ENCODE measurements around the gene SBK2. TPM values are rescaled to one million over a fixed set of nuclear protein-coding genes. Genes with fewer than 3 reads are reported as not detected.
A peak's percentile ranks its signal among the peaks of the same experiment; 100 is the strongest.

SBK2 gene
- total and polyA plus RNA-seq, 4 donors = 0.31 TPM; not detected in 3

DNA sequence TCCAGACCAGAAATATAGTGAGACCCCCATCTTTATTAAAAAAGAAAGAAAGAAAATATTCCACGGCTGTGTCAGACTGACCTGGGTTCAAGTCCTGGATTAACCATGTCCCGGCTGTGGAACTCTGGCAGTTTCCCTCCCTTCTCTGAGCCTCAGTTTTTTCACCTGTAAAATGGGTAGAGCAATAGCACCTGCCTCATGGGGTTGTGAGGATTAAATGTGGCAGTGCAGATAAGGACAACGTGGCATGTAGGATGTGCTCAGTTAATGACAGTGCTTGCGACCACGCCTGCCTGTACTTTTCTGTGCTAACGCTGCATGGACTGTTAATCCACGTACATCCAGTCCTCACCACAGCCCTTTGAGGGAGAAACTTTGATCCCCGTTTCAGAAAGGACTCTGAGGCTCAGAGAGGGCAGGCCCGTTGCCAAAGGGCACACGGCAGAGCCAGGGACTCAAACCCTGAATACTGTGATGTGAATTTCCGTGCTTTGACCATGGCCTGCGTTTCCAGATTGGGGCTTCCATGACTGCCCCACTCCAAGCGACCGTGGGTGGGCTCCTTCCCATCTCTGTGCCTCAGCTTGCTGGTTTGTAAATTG lies 16.1 kb downstream of the SBK2 start:
- WGBS, 2 donors = 80 to 87% methylated on average over 14 of the region's 14 CpGs
- Histone ChIP-seq H3K4me1 (ENCODE audit: control insufficient read depth in 5 of 5, insufficient read depth in 5 of 5, low read length in 5 of 5) (peaks cover 0 to 6% (median 2%) of the 10 kb centered on the region in 5 donors), H3K9ac (ENCODE audit: insufficient read depth in 1 of 2, low read length in 2 of 2) (peak overlapping the region in 1 of 2 donors; percentile 43), H3K36me3 (ENCODE audit: control insufficient read depth in 4 of 4, insufficient read depth in 4 of 4, low read length in 4 of 4) (no peaks in the 10 kb centered on the region), H3K9me3 (ENCODE audit: control insufficient read depth in 4 of 4, insufficient read depth in 3 of 4, low read length in 3 of 4) (no peaks in the 10 kb centered on the region), H3K27me3 (ENCODE audit: control insufficient read depth in 3 of 3, insufficient read depth in 3 of 3, low read length in 2 of 3) (peaks cover 0 to 7% (median 0%) of the 10 kb centered on the region in 3 donors), H3K27ac (ENCODE audit: low read depth in 1 of 2, low read length in 1 of 2) (no peak overlapping the region), H3K4me3 (no peak overlapping the region)
- TF ChIP-seq, protein P1, sequence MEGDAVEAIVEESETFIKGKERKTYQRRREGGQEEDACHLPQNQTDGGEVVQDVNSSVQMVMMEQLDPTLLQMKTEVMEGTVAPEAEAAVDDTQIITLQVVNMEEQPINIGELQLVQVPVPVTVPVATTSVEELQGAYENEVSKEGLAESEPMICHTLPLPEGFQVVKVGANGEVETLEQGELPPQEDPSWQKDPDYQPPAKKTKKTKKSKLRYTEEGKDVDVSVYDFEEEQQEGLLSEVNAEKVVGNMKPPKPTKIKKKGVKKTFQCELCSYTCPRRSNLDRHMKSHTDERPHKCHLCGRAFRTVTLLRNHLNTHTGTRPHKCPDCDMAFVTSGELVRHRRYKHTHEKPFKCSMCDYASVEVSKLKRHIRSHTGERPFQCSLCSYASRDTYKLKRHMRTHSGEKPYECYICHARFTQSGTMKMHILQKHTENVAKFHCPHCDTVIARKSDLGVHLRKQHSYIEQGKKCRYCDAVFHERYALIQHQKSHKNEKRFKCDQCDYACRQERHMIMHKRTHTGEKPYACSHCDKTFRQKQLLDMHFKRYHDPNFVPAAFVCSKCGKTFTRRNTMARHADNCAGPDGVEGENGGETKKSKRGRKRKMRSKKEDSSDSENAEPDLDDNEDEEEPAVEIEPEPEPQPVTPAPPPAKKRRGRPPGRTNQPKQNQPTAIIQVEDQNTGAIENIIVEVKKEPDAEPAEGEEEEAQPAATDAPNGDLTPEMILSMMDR (IDR thresholded peaks at IDR 0.05; ENCODE audit: control extremely low read depth, extremely low read depth) = no peak
- no peak for ATAC-seq (ENCODE audit: insufficient read depth, low FRiP score)
- DNase-seq = no peak

DNA sequence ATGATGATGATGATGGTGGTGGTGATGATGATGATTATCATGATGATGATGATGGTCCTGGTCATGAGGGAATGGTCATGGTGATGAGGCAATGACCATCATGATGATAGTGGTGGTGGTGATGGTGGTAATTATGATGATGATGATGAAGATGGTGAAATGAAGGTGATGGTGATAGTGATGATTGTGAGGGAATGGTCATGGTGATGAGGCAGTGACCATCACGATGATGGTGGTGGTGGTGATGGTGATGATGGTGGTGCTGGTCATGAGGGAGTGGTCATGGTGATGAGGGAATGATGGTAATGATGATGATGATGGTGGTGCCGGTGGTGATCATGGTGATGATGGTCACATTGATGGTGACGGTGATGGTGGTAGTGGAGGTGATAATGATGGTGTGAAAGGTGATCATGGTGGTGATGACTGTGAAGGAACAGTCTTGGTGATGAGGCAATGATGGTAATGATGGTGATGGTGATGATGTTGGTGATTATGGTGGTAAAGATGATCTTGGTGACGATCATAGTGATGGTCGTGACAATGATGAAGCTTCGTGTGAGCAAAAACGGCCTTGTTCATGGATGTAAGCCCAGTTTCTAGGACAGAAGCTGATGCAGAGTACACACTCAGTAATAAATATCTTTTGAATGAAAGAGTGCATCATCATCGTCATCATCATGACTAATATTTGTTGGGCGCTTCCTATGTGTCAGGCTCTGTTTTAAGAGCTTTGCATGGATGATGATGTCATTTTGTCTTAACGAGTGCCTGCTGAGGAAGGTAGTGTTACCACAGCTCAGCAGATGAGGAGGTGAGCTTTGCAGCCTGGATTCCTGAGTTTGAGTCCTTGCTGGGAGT lies 17.3 kb downstream of the SBK2 start:
- DNase-seq (no peak), ATAC-seq (ENCODE audit: insufficient read depth, low FRiP score) (no peak)
- Histone ChIP-seq H3K4me1 (ENCODE audit: control insufficient read depth in 5 of 5, insufficient read depth in 5 of 5, low read length in 5 of 5) (peaks cover 0 to 6% (median 2%) of the 10 kb centered on the region in 5 donors), H3K9me3 (ENCODE audit: control insufficient read depth in 4 of 4, insufficient read depth in 3 of 4, low read length in 3 of 4) (no peaks in the 10 kb centered on the region), H3K27ac (ENCODE audit: low read depth in 1 of 2, low read length in 1 of 2) (no peak overlapping the region), H3K9ac (ENCODE audit: insufficient read depth in 1 of 2, low read length in 2 of 2) (no peak overlapping the region), H3K36me3 (ENCODE audit: control insufficient read depth in 4 of 4, insufficient read depth in 4 of 4, low read length in 4 of 4) (no peaks in the 10 kb centered on the region), H3K27me3 (ENCODE audit: control insufficient read depth in 3 of 3, insufficient read depth in 3 of 3, low read length in 2 of 3) (peaks cover 0 to 3% (median 0%) of the 10 kb centered on the region in 3 donors), H3K4me3 (no peak overlapping the region)
- TF ChIP-seq, protein P1 (IDR thresholded peaks at IDR 0.05; ENCODE audit: control extremely low read depth, extremely low read depth) = no peak
- WGBS, 2 donors = 87 to 88% methylated on average over 10 of the region's 10 CpGs

GRCh38 chr19:55516878-55517620 lies 19.9 kb downstream of the SBK2 start:
- ATAC-seq (ENCODE audit: insufficient read depth, low FRiP score) (peak; percentile 98), DNase-seq (peak; percentile 91 to 94 (median 93))
- Histone ChIP-seq H3K4me1 (ENCODE audit: control insufficient read depth in 5 of 5, insufficient read depth in 5 of 5, low read length in 5 of 5) (peaks cover 0 to 6% (median 1%) of the 10 kb centered on the region in 5 donors), H3K9me3 (ENCODE audit: control insufficient read depth in 4 of 4, insufficient read depth in 3 of 4, low read length in 3 of 4) (no peaks in the 10 kb centered on the region), H3K4me3 (peak overlapping the region; percentile 48), H3K27ac (ENCODE audit: low read depth in 1 of 2, low read length in 1 of 2) (peak overlapping the region; percentile 90 to 93), H3K9ac (ENCODE audit: insufficient read depth in 1 of 2, low read length in 2 of 2) (peak overlapping the region in 1 of 2 donors; percentile 55), H3K36me3 (ENCODE audit: control insufficient read depth in 4 of 4, insufficient read depth in 4 of 4, low read length in 4 of 4) (no peaks in the 10 kb centered on the region), H3K27me3 (ENCODE audit: control insufficient read depth in 3 of 3, insufficient read depth in 3 of 3, low read length in 2 of 3) (no peaks in the 10 kb centered on the region)
- TF ChIP-seq, protein P1 (IDR thresholded peaks at IDR 0.05; ENCODE audit: control extremely low read depth, extremely low read depth) = peak; percentile 87
- 9 to 10% methylated on average over 61 of the region's 61 CpGs for WGBS, 2 donors

Measured in lung (tissue), 12 donors.